Measurements from ENCODE around the gene LRP6. TPM values are rescaled to one million over a fixed set of nuclear protein-coding genes. Genes with fewer than 3 reads are reported as not detected.

Gene LRP6
- total RNA-seq, 1 experiment from 2014 or later = 72.8 TPM

DNA sequence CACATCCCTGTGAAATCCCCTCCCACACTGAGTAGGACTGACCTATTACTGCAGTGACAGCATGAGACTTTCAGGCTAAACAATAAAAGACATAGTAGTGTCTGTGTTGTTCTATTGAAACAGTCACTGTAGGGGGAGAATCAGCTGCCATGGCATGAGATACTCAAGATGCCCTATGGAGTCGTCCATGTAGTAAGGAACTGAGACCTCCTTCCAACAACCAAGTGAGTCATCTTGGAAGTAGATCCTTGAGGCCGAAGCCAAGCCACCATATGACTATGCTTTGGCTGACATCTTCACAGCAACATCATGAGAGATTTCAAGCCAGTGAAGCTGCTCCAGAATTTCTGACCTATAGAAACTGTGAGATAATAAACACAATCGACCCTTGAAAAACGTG, 12.1 kb upstream of the LRP6 start (continued):
- TF ChIP-seq GRHL2 (CRISPR knock-in tag; IDR thresholded peaks at IDR 0.05; ENCODE audit: insufficient replicate concordance, severe bottlenecking) (no peak), HMGA2 (CRISPR knock-in tag; IDR thresholded peaks at IDR 0.05) (no peak), TP53 (CRISPR knock-in tag; IDR thresholded peaks at IDR 0.05) (no peak), NFE2L1 (CRISPR knock-in tag; IDR thresholded peaks at IDR 0.05) (no peak)
- TF ChIP-seq, protein P1, sequence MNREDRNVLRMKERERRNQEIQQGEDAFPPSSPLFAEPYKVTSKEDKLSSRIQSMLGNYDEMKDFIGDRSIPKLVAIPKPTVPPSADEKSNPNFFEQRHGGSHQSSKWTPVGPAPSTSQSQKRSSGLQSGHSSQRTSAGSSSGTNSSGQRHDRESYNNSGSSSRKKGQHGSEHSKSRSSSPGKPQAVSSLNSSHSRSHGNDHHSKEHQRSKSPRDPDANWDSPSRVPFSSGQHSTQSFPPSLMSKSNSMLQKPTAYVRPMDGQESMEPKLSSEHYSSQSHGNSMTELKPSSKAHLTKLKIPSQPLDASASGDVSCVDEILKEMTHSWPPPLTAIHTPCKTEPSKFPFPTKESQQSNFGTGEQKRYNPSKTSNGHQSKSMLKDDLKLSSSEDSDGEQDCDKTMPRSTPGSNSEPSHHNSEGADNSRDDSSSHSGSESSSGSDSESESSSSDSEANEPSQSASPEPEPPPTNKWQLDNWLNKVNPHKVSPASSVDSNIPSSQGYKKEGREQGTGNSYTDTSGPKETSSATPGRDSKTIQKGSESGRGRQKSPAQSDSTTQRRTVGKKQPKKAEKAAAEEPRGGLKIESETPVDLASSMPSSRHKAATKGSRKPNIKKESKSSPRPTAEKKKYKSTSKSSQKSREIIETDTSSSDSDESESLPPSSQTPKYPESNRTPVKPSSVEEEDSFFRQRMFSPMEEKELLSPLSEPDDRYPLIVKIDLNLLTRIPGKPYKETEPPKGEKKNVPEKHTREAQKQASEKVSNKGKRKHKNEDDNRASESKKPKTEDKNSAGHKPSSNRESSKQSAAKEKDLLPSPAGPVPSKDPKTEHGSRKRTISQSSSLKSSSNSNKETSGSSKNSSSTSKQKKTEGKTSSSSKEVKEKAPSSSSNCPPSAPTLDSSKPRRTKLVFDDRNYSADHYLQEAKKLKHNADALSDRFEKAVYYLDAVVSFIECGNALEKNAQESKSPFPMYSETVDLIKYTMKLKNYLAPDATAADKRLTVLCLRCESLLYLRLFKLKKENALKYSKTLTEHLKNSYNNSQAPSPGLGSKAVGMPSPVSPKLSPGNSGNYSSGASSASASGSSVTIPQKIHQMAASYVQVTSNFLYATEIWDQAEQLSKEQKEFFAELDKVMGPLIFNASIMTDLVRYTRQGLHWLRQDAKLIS (CRISPR knock-in tag; IDR thresholded peaks at IDR 0.05; ENCODE audit: borderline replicate concordance) = no peak

DNA sequence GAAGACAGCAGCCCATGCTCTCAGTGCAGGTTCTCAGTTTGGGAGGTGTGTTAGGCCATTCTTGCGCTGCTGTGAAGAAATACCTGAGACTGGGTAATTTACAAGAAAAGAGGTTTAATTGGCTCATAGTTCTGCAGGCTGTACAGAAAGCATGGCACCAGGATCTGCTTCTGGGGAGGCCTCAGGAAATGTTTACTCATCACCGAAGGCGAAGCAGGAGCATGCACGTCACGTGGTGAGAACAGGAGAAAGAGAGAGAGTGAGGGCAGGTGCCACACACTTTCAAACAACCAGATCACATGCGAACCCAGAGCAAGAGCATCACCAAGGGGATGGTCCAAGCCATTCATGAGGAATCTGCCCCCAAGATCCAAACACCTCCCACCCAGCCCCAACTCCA, 9.0 kb upstream of the LRP6 start:
- POLR2A ChIA-PET = no interaction called here
- no peaks in the 10 kb centered on the region for H3K36me3 Mint-ChIP-seq
- no peak overlapping the region for H3K27ac Mint-ChIP-seq
- no peak overlapping the region for H3K4me3 Mint-ChIP-seq
- ATAC-seq = no peak
- peaks cover 8% of the 10 kb centered on the region; the same call in 1 of the 2 replicates for H3K9me3 Mint-ChIP-seq
- no peak for DNase-seq (ENCODE audit: low spot score)
- CTCF ChIA-PET = no interaction called here
- no peaks in the 10 kb centered on the region for H3K27me3 Mint-ChIP-seq (ENCODE audit: low read depth)
- TF ChIP-seq, protein P2, sequence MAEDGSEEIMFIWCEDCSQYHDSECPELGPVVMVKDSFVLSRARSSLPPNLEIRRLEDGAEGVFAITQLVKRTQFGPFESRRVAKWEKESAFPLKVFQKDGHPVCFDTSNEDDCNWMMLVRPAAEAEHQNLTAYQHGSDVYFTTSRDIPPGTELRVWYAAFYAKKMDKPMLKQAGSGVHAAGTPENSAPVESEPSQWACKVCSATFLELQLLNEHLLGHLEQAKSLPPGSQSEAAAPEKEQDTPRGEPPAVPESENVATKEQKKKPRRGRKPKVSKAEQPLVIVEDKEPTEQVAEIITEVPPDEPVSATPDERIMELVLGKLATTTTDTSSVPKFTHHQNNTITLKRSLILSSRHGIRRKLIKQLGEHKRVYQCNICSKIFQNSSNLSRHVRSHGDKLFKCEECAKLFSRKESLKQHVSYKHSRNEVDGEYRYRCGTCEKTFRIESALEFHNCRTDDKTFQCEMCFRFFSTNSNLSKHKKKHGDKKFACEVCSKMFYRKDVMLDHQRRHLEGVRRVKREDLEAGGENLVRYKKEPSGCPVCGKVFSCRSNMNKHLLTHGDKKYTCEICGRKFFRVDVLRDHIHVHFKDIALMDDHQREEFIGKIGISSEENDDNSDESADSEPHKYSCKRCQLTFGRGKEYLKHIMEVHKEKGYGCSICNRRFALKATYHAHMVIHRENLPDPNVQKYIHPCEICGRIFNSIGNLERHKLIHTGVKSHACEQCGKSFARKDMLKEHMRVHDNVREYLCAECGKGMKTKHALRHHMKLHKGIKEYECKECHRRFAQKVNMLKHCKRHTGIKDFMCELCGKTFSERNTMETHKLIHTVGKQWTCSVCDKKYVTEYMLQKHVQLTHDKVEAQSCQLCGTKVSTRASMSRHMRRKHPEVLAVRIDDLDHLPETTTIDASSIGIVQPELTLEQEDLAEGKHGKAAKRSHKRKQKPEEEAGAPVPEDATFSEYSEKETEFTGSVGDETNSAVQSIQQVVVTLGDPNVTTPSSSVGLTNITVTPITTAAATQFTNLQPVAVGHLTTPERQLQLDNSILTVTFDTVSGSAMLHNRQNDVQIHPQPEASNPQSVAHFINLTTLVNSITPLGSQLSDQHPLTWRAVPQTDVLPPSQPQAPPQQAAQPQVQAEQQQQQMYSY (CRISPR knock-in tag; IDR thresholded peaks at IDR 0.05) = 0 out of 2 replicates have a peak, but pooled peaks have one; percentile 26
- TF ChIP-seq GABPB1 (CRISPR knock-in tag; IDR thresholded peaks at IDR 0.05) (no peak), SOX15 (CRISPR knock-in tag; IDR thresholded peaks at IDR 0.05) (no peak)
- TF ChIP-seq, protein P3, sequence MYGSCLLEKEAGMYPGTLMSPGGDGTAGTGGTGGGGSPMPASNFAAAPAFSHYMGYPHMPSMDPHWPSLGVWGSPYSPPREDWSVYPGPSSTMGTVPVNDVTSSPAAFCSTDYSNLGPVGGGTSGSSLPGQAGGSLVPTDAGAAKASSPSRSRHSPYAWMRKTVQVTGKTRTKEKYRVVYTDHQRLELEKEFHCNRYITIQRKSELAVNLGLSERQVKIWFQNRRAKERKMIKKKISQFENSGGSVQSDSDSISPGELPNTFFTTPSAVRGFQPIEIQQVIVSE (CRISPR knock-in tag; IDR thresholded peaks at IDR 0.05; ENCODE audit: borderline replicate concordance) = no peak
- peaks cover 14% of the 10 kb centered on the region for H3K4me1 Mint-ChIP-seq

DNA sequence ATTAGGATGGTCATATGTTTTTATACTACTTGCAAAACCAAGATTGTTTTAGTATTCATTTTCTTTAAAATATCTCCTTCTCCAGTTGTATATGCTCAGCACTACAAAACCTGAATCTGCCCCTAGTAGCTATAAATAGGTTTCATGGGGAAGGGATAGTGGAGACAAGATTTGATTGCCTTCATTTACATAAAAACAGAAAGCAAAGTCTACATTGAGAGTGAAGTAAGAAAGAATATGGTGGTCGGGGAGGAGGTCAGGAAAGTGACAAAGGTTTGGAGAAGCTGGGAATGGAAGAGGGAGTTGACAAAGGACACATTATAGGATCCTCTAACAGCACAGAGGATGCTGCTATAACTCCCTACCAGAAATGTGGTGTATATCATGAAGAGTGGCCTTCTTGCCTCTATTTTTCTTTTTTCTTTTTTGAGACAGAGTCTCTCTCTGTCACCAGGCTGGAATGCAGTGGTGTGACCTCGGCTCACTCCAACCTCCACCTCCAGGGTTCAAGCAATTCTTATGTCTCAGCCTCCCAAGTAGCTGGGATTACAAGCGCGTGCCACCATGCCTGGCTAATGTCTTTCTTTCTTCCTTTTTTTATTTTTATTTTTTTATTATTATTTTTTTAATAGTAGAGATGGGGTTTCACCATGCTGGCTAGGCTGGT, 6.6 kb upstream of the LRP6 start:
- Mint-ChIP-seq H3K4me1 (peaks cover 17% of the 10 kb centered on the region), H3K27ac (no peak overlapping the region), H3K9me3 (peaks cover 8% of the 10 kb centered on the region; the same call in 1 of the 2 replicates), H3K4me3 (no peak overlapping the region), H3K27me3 (ENCODE audit: low read depth) (no peaks in the 10 kb centered on the region), H3K36me3 (no peaks in the 10 kb centered on the region)
- ATAC-seq (no peak), DNase-seq (ENCODE audit: low spot score) (no peak)
- ChIA-PET POLR2A (no interaction called here), CTCF (interaction anchor here (0.6 kb wide), 1 partner anchor 20 kb away, joined by 4 read pairs; no protein-coding TSS in a partner anchor)
- no peak for TF ChIP-seq ZNF263 (CRISPR knock-in tag; IDR thresholded peaks at IDR 0.05; ENCODE audit: low read depth)
- TF ChIP-seq, protein P4, sequence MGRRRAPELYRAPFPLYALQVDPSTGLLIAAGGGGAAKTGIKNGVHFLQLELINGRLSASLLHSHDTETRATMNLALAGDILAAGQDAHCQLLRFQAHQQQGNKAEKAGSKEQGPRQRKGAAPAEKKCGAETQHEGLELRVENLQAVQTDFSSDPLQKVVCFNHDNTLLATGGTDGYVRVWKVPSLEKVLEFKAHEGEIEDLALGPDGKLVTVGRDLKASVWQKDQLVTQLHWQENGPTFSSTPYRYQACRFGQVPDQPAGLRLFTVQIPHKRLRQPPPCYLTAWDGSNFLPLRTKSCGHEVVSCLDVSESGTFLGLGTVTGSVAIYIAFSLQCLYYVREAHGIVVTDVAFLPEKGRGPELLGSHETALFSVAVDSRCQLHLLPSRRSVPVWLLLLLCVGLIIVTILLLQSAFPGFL (CRISPR knock-in tag; IDR thresholded peaks at IDR 0.05; ENCODE audit: borderline replicate concordance) = no peak
- no peak for TF ChIP-seq NFE2L1 (CRISPR knock-in tag; IDR thresholded peaks at IDR 0.05)
- no peak for TF ChIP-seq ATF1 (CRISPR knock-in tag; IDR thresholded peaks at IDR 0.05)
- no peak for TF ChIP-seq ZBTB21 (CRISPR knock-in tag; IDR thresholded peaks at IDR 0.05; ENCODE audit: borderline replicate concordance)
- TF ChIP-seq, protein P5, sequence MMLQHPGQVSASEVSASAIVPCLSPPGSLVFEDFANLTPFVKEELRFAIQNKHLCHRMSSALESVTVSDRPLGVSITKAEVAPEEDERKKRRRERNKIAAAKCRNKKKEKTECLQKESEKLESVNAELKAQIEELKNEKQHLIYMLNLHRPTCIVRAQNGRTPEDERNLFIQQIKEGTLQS (CRISPR knock-in tag; conservative IDR thresholded peaks at IDR 0.05) = no peak
- TF ChIP-seq OVOL2 (CRISPR knock-in tag; IDR thresholded peaks at IDR 0.05; ENCODE audit: borderline replicate concordance) = no peak
- no peak for TF ChIP-seq NR1H2 (CRISPR knock-in tag; IDR thresholded peaks at IDR 0.05)
- TF ChIP-seq, protein P6, sequence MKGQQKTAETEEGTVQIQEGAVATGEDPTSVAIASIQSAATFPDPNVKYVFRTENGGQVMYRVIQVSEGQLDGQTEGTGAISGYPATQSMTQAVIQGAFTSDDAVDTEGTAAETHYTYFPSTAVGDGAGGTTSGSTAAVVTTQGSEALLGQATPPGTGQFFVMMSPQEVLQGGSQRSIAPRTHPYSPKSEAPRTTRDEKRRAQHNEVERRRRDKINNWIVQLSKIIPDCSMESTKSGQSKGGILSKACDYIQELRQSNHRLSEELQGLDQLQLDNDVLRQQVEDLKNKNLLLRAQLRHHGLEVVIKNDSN (CRISPR knock-in tag; IDR thresholded peaks at IDR 0.05) = no peak
- no peak for TF ChIP-seq EMX1 (CRISPR knock-in tag; IDR thresholded peaks at IDR 0.05)
- no peak for TF ChIP-seq IRF2 (CRISPR knock-in tag; IDR thresholded peaks at IDR 0.05; ENCODE audit: borderline replicate concordance, low read depth)
- TF ChIP-seq ELF4 (CRISPR knock-in tag; IDR thresholded peaks at IDR 0.05; ENCODE audit: low read depth) = no peak
- no peak for TF ChIP-seq FOXP1 (CRISPR knock-in tag; IDR thresholded peaks at IDR 0.05; ENCODE audit: borderline replicate concordance)

Measured in WTC11 (cell line).